ENCODE data around the gene PEX10. TPM values are rescaled to one million over a fixed set of nuclear protein-coding genes. Genes with fewer than 3 reads are reported as not detected.

The PEX10 gene
- total RNA-seq, 1 experiment from 2014 or later: 36.1 TPM

GRCh38 chr1:2446861-2447260, 34.5 kb upstream of the PEX10 start:
- no peak overlapping the region for H3K27ac Mint-ChIP-seq (ENCODE audit: low read depth, unreplicated experiment)
- no peak for DNase-seq (ENCODE audit: unreplicated experiment)
- no peaks in the 10 kb centered on the region for H3K36me3 Mint-ChIP-seq (ENCODE audit: insufficient read depth, unreplicated experiment)
- peaks cover 5% of the 10 kb centered on the region for H3K4me1 Mint-ChIP-seq (ENCODE audit: insufficient read depth, unreplicated experiment)
- BruUV-seq (replicated peaks): no TSS peak
- H3K27me3 Mint-ChIP-seq (ENCODE audit: insufficient read depth, unreplicated experiment): no peaks in the 10 kb centered on the region
- POLR2A ChIA-PET: no interaction called here
- intact Hi-C loops (cut with micrococcal nuclease): no loop called here
- CTCF ChIA-PET: interaction anchor here (1.4 kb wide), 1 partner anchor 16 kb away, joined by 4 read pairs; no protein-coding TSS in a partner anchor
- H3K9me3 Mint-ChIP-seq (ENCODE audit: unreplicated experiment): no peaks in the 10 kb centered on the region
- no peak for TF ChIP-seq CTCF (IDR thresholded peaks at IDR 0.05; ENCODE audit: unreplicated experiment)
- no peak overlapping the region for H3K4me3 Mint-ChIP-seq (ENCODE audit: unreplicated experiment)

GRCh38 chr1:2446394-2446793, 34.0 kb upstream of the PEX10 start:
- Mint-ChIP-seq H3K27me3 (ENCODE audit: insufficient read depth, unreplicated experiment) (no peaks in the 10 kb centered on the region), H3K36me3 (ENCODE audit: insufficient read depth, unreplicated experiment) (no peaks in the 10 kb centered on the region), H3K27ac (ENCODE audit: low read depth, unreplicated experiment) (no peak overlapping the region), H3K4me1 (ENCODE audit: insufficient read depth, unreplicated experiment) (peaks cover 5% of the 10 kb centered on the region), H3K9me3 (ENCODE audit: unreplicated experiment) (no peaks in the 10 kb centered on the region), H3K4me3 (ENCODE audit: unreplicated experiment) (no peak overlapping the region)
- BruUV-seq (replicated peaks): no TSS peak
- TF ChIP-seq CTCF (IDR thresholded peaks at IDR 0.05; ENCODE audit: unreplicated experiment): no peak
- intact Hi-C loops (cut with micrococcal nuclease): no loop called here
- DNase-seq (ENCODE audit: unreplicated experiment): no peak
- CTCF ChIA-PET: no interaction called here
- POLR2A ChIA-PET: no interaction called here

- Mint-ChIP-seq H3K4me3 (ENCODE audit: unreplicated experiment) (no peak overlapping the region), H3K27me3 (ENCODE audit: insufficient read depth, unreplicated experiment) (no peaks in the 10 kb centered on the region), H3K4me1 (ENCODE audit: insufficient read depth, unreplicated experiment) (peaks cover 5% of the 10 kb centered on the region), H3K9me3 (ENCODE audit: unreplicated experiment) (no peaks in the 10 kb centered on the region), H3K36me3 (ENCODE audit: insufficient read depth, unreplicated experiment) (no peaks in the 10 kb centered on the region), H3K27ac (ENCODE audit: low read depth, unreplicated experiment) (no peak overlapping the region)
- ChIA-PET CTCF (no interaction called here), POLR2A (no interaction called here)
- BruUV-seq (replicated peaks): no TSS peak
- no peak for DNase-seq (ENCODE audit: unreplicated experiment)
- intact Hi-C loops (cut with micrococcal nuclease): no loop called here
- no peak for TF ChIP-seq CTCF (IDR thresholded peaks at IDR 0.05; ENCODE audit: unreplicated experiment)
Observed at GRCh38 chr1:2445823-2446215, 33.5 kb upstream of the PEX10 start.

GRCh38 chr1:2445162-2445822, 32.9 kb upstream of the PEX10 start:
- no peak for DNase-seq (ENCODE audit: unreplicated experiment)
- intact Hi-C loops (cut with micrococcal nuclease): no loop called here
- ChIA-PET POLR2A (no interaction called here), CTCF (interaction anchor here (0.9 kb wide), 1 partner anchor 101 kb away, joined by 3 read pairs; no protein-coding TSS in a partner anchor)
- H3K27me3 Mint-ChIP-seq (ENCODE audit: insufficient read depth, unreplicated experiment): no peaks in the 10 kb centered on the region
- peaks cover 5% of the 10 kb centered on the region for H3K4me1 Mint-ChIP-seq (ENCODE audit: insufficient read depth, unreplicated experiment)
- H3K27ac Mint-ChIP-seq (ENCODE audit: low read depth, unreplicated experiment): no peak overlapping the region
- no peak for TF ChIP-seq CTCF (IDR thresholded peaks at IDR 0.05; ENCODE audit: unreplicated experiment)
- no peaks in the 10 kb centered on the region for H3K9me3 Mint-ChIP-seq (ENCODE audit: unreplicated experiment)
- no TSS peak for BruUV-seq (replicated peaks)
- no peak overlapping the region for H3K4me3 Mint-ChIP-seq (ENCODE audit: unreplicated experiment)
- H3K36me3 Mint-ChIP-seq (ENCODE audit: insufficient read depth, unreplicated experiment): no peaks in the 10 kb centered on the region
